Activated CD4-positive, CD25-positive, alpha-beta regulatory T cell (primary cell): Measurements from ENCODE around the gene HMGN5.

Source experiments
- DNase-seq, 4 experiments: peaks; one replicate each; lab custom pipeline; 2025; lab: John Stamatoyannopoulos, UW

HMGN5 gene

GRCh38 chrX:81201671-81202455 lies at the start of gene HMGN5, which contains the start of gene SH3BGRL:
Gene HMGN5 (minus strand): TSS chrX:81201913. CDS start chrX:81121549, 80,364 bp downstream.
Gene SH3BGRL (plus strand): TSS chrX:81202102. CDS start chrX:81202201, 99 bp downstream.
- peak; percentile 14 to 39 (median 30) for DNase-seq

- DNase-seq: no peak
Observed at GRCh38 chrX:81241753-81242152, 40.0 kb upstream of the HMGN5 start.

GRCh38 chrX:81240701-81241331 lies 39.1 kb upstream of the HMGN5 start:
- no peak for DNase-seq

- DNase-seq: no peak
Observed at GRCh38 chrX:81238166-81238565, 36.5 kb upstream of the HMGN5 start.

- no peak for DNase-seq
Observed at GRCh38 chrX:81237516-81237915, 35.8 kb upstream of the HMGN5 start.

- DNase-seq: no peak
Observed at GRCh38 chrX:81232218-81232617, 30.5 kb upstream of the HMGN5 start.

GRCh38 chrX:81231476-81231875 lies 29.8 kb upstream of the HMGN5 start:
- no peak for DNase-seq

GRCh38 chrX:81229901-81230300 lies 28.2 kb upstream of the HMGN5 start:
- DNase-seq: no peak

- DNase-seq: no peak
Observed at GRCh38 chrX:81229229-81229628, 27.5 kb upstream of the HMGN5 start.

GRCh38 chrX:81215685-81216084 lies 14.0 kb upstream of the HMGN5 start:
- no peak for DNase-seq

- DNase-seq: no peak
Observed at GRCh38 chrX:81208916-81209315, 7.2 kb upstream of the HMGN5 start.

GRCh38 chrX:81206476-81206875 lies 4.8 kb upstream of the HMGN5 start:
- DNase-seq: no peak

- no peak for DNase-seq
Observed at GRCh38 chrX:81205551-81205950, 3.8 kb upstream of the HMGN5 start.

GRCh38 chrX:81202943-81203342 lies 1.2 kb upstream of the HMGN5 start:
- DNase-seq: no peak

GRCh38 chrX:81202456-81202819 lies 725 bp upstream of the HMGN5 start:
- DNase-seq: no peak

GRCh38 chrX:81201071-81201470 lies 642 bp downstream of the HMGN5 start:
- no peak for DNase-seq

GRCh38 chrX:81195712-81196111 lies 6.0 kb downstream of the HMGN5 start:
- DNase-seq: peak; percentile 1 to 23 (median 6)

GRCh38 chrX:81195259-81195658 lies 6.5 kb downstream of the HMGN5 start:
- DNase-seq: no peak

- no peak for DNase-seq
Observed at GRCh38 chrX:81174286-81174685, 27.4 kb downstream of the HMGN5 start.

GRCh38 chrX:81168391-81168790 lies 33.3 kb downstream of the HMGN5 start:
- no peak for DNase-seq

- DNase-seq: peak; percentile 27 to 63 (median 51)
Observed at GRCh38 chrX:81121513-81122363, 80.0 kb downstream of the HMGN5 start.

GRCh38 chrX:81120936-81121371 lies 80.8 kb downstream of the HMGN5 start:
- DNase-seq: no peak
